ENCODE data around the gene UTP4. TPM values are rescaled to one million over a fixed set of nuclear protein-coding genes. Genes with fewer than 3 reads are reported as not detected.

The UTP4 gene
- total and polyA plus RNA-seq, 11 donors: 11.8 to 38.2 (median 28.3) TPM

GRCh38 chr16:69171325-69172084 lies 39.1 kb downstream of the UTP4 start:
- 67 to 69% (median 67%) methylated on average over 6 of the region's 6 CpGs for WGBS, 4 donors
- Histone ChIP-seq H3K4me1 (peaks cover 0 to 43% (median 6%) of the 10 kb centered on the region in 12 donors), H3K36me3 (peaks cover 0 to 41% (median 31%) of the 10 kb centered on the region in 9 donors), H3K27me3 (no peaks in the 10 kb centered on the region), H3K9me3 (no peaks in the 10 kb centered on the region), H3K27ac (peak overlapping the region in 8 of 12 donors; percentile 29 to 88 (median 46)), H3K4me3 (no peak overlapping the region)
- no peak for ATAC-seq
- intact Hi-C loops (cut with DNase I): no loop called here
- no peak for DNase-seq
- no peak for TF ChIP-seq CTCF (IDR thresholded peaks at IDR 0.05)
- TF ChIP-seq POLR2A (IDR thresholded peaks at IDR 0.05): no peak

- WGBS, 4 donors: 97 to 99% (median 97%) methylated on average over 4 of the region's 4 CpGs
- no peak for DNase-seq
- intact Hi-C loops (cut with DNase I): no loop called here
- H3K27me3 ChIP-seq: no peaks in the 10 kb centered on the region
- H3K4me1 ChIP-seq: peaks cover 0 to 50% (median 22%) of the 10 kb centered on the region in 12 donors
- H3K36me3 ChIP-seq: no peaks in the 10 kb centered on the region
- no peak overlapping the region for H3K4me3 ChIP-seq
- H3K9me3 ChIP-seq: no peaks in the 10 kb centered on the region
- no peak overlapping the region for H3K27ac ChIP-seq
- peak in 1 of 4 donors; percentile 5 for ATAC-seq
- no peak for TF ChIP-seq CTCF (IDR thresholded peaks at IDR 0.05)
- TF ChIP-seq POLR2A (IDR thresholded peaks at IDR 0.05): no peak
Measured at GRCh38 chr16:69176033-69176800, 43.8 kb downstream of the UTP4 start.

- no peaks in the 10 kb centered on the region for H3K9me3 ChIP-seq
- no peak overlapping the region for H3K4me3 ChIP-seq
- peaks cover 0 to 33% (median 17%) of the 10 kb centered on the region in 12 donors for H3K4me1 ChIP-seq
- intact Hi-C loops (cut with DNase I): loop anchor here in 1 of 10 donors (10.0 kb wide), 1 partner anchor 75 kb away; no protein-coding TSS in a partner anchor
- peak overlapping the region; percentile 4 to 82 (median 60) for H3K27ac ChIP-seq
- no peaks in the 10 kb centered on the region for H3K36me3 ChIP-seq
- no peak for TF ChIP-seq POLR2A (IDR thresholded peaks at IDR 0.05)
- ATAC-seq (peak; percentile 48 to 87 (median 82)), DNase-seq (peak in 4 of 5 donors; percentile 70 to 81 (median 77))
- WGBS, 4 donors: 22 to 35% (median 30%) methylated on average over 6 of the region's 6 CpGs
- no peaks in the 10 kb centered on the region for H3K27me3 ChIP-seq
Measured at GRCh38 chr16:69179328-69180010, 47.0 kb downstream of the UTP4 start.

GRCh38 chr16:69180011-69180338 lies 47.5 kb downstream of the UTP4 start:
- no peak for DNase-seq
- no peak overlapping the region for H3K4me3 ChIP-seq
- peak overlapping the region in 11 of 12 donors; percentile 4 to 82 (median 62) for H3K27ac ChIP-seq
- intact Hi-C loops (cut with DNase I): loop anchor here in 1 of 10 donors (10.0 kb wide), 1 partner anchor 75 kb away; no protein-coding TSS in a partner anchor
- H3K27me3 ChIP-seq: no peaks in the 10 kb centered on the region
- H3K9me3 ChIP-seq: no peaks in the 10 kb centered on the region
- peaks cover 0 to 30% (median 17%) of the 10 kb centered on the region in 12 donors for H3K4me1 ChIP-seq
- peak in 1 of 4 donors; percentile 10 for ATAC-seq
- no peaks in the 10 kb centered on the region for H3K36me3 ChIP-seq
- TF ChIP-seq POLR2A (IDR thresholded peaks at IDR 0.05): no peak

All from heart left ventricle (tissue), 16 donors.